GM19438 (cell line): ENCODE measurements around the gene ZNF474.

Source experiments
- ATAC-seq: cut with Tn5 transposase; IDR thresholded peaks from one replicate; pipeline ENCODE4 v1.9.1; 2021; ENCODE audit warnings: low read depth; ENCODE audit not compliant: unreplicated experiment

Gene ZNF474

DNA sequence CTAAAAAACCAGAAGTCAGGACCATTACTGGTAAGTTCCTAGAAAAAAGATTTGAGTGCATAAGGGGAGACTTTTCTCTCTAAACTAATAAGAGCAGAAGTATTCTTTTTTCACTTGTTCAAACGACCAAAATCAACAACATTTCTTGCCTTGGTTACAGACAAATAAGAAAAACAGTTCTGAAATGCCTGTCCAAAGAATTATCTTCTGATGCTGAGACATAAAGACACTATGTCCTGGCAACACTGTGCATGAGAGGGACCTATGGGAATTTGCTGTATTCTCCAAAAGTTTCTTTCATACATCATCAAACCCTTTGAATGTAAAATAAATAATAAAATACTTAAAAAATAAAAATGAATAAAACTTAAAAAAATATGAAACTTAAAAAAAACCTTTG lies 50.4 kb downstream of the ZNF474 start:
- no peak for ATAC-seq

DNA sequence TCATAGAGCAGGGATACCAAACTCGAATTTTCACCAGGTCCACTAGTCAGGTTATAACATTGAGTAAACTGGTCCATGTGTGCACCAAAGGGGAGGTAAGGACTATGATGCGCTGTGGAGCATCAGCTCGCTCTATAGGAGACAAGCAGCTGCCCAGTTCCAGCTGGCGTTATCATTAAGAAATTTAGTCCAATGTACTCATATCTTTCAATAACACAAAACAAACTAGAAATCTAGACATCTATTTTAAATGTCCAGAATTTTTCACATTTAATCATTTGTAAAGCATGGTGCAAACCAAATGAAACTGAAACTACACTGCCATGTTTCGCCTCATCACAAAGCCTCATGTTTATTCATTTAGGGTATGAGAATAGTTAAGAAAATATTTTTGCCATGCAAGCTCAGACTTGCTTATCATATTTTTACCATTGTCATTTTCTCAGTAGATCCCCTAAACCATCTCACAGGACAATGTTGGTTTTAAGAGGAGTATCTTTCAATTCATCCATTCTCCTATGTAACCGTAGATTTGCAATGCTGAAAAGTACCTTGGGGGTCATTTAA lies 50.9 kb downstream of the ZNF474 start:
- no peak for ATAC-seq

GRCh38 chr5:122180863-122181548 lies 51.7 kb downstream of the ZNF474 start:
- ATAC-seq = no peak

DNA sequence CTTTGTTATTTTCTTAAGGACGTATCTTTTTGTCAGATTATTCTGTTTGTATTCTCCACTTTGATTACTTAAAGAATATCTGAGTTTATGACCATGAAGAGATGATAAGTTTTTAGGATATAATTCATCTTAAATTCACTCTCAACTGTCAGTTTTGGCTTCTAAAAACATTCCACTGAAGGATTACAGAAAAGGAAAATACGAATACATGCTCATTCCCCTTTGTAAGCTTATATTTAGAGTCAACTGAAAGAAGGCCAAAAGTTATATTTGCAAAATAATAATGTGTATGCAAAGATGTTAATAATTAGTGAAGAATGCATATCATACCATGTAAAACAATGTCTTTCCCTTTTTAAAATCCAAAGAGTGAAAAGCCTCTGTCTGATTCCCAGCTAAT lies 52.5 kb downstream of the ZNF474 start:
- ATAC-seq = no peak

DNA sequence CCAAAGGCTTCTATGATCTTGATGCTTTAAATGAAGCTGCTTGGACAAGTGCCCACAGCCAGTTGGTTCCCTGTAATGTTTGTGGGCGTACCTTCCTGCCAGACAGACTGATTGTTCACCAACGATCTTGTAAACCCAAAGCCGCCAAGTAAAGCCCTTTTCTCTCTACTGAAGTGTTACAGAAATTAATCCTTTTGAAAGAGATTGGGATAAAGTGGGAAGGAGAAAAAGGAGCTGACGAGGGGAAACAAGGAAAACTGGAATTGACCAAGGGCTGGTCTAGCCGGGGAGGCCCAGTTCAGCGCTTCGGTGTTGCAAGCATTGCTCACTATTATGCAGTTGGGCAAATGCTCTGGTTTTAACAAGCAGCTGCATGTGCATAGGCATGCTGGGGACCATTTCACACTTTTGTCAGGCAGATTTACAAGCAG lies 53.2 kb downstream of the ZNF474 start:
- no peak for ATAC-seq

DNA sequence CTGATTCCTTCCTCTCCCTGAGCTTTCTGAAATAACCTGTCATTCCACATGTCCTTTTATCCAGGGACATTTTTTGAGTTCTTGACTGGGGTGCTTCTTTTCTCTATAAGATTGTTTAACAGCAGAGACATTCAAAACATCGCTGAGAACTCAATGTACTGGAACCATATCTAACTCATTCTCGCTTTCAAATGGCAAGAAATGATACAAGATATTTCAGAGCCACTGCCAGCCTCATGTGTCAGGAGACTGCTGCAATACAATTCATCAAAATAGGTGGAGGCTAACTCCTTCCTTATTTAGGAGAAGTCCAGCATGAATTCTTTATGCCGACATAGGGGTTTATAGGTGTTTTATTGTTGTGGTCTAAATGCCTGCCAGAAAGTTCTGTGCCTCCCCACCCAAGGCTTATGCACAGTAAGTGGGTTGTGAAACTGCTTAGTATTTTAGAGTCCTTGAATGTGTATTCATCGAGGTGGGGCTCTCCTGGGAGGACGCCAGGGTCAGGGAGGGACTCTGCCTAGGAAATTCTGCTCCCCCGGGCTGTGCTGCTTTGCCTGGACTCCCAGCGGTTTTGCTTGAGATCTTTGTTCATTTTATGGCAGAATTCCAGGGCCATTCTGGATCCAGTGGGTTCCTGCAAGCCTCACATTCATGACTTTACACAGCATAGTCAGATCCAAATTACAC lies 53.9 kb downstream of the ZNF474 start:
- no peak for ATAC-seq

- no peak for ATAC-seq
Observed at GRCh38 chr5:122183788-122184170, 54.4 kb downstream of the ZNF474 start.

- ATAC-seq = no peak
Observed at GRCh38 chr5:122184676-122185255, 55.4 kb downstream of the ZNF474 start.

- ATAC-seq = no peak
Observed at GRCh38 chr5:122187426-122187825, 58.1 kb downstream of the ZNF474 start.

GRCh38 chr5:122190156-122190555 lies 60.8 kb downstream of the ZNF474 start:
- no peak for ATAC-seq

GRCh38 chr5:122192497-122193496 lies 63.5 kb downstream of the ZNF474 start:
- no peak for ATAC-seq

- ATAC-seq = no peak
Observed at GRCh38 chr5:122195802-122196394, 66.6 kb downstream of the ZNF474 start.

DNA sequence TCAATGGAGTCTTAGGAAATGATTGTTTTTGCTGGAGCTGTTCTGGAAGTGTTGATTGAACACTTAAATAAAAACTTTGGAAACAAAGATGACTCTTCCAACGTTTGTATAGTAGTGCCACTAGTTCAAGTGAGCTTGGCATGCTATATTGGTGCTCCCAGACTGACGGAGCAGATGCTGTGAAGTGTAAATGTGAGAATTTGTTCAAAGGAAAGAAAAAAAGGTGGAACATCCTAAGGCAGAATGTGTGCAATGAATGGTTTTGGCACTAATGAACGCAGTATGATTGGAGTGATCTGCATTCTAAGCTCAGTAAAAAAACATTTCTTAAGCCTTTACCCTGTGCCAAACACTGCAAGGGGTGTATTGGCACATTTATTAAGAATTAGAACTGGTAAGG lies 69.8 kb downstream of the ZNF474 start:
- no peak for ATAC-seq

- ATAC-seq = no peak
Observed at GRCh38 chr5:122200450-122200849, 71.1 kb downstream of the ZNF474 start.

GRCh38 chr5:122200865-122201264 lies 71.5 kb downstream of the ZNF474 start:
- no peak for ATAC-seq

- ATAC-seq = no peak
Observed at GRCh38 chr5:122201365-122201764, 72.0 kb downstream of the ZNF474 start.

DNA sequence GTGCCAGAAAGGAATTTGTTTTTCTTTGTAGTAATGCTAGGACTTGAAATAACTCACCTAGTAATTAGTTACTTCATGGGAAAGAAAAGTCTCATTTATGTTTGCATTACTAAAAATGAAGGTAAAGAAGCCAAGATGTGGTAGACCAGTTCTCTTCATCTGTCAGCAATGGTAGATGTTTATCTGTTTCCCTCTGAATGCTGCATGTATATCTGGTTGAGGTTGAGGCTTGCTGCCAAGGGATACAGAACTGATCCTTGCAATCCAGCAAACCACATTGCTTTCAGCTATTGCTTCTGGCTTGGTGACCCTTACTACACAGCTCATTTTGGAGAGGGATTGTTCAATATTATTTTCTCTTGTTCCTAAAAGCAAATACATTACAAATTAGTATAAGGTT lies 73.6 kb downstream of the ZNF474 start:
- no peak for ATAC-seq
